Pancreas (tissue), 10 donors: ENCODE data around the gene TMIGD1. TPM values are rescaled to one million over a fixed set of nuclear protein-coding genes. Genes with fewer than 3 reads are reported as not detected.
A peak's percentile ranks its signal among the peaks of the same experiment; 100 is the strongest.

Source experiments
- ATAC-seq, 4 donors: fragments of 200-7000 bp; cut with Tn5 transposase; one replicate each; pipeline versions ENCODE4 v1.8.0 to v1.9.1; 2020; ENCODE audit warnings: mild to moderate bottlenecking in 4 of 4, moderate library complexity in 4 of 4
- DNase-seq, 6 donors: peaks; one replicate each; pipeline ENCODE4 v3.0.0-alpha.2; 2020
- FAIRE-seq: peaks from 2 replicates; lab custom pipeline; 2012; peaks lifted over from hg19 to GRCh38; lab: Jason Lieb, UNC
- H3K27ac ChIP-seq, 4 donors: fragments of 200-600 bp; sonication (generic); 1 replicate in 3 of 4; 2 replicates in 1 of 4; pipeline versions ENCODE4 v1.5.0 to v1.8.0; 2020
- H3K27me3 ChIP-seq, 4 donors: fragments of 200-600 bp; one replicate each; pipeline ENCODE4 v1.8.0; 2021
- H3K36me3 ChIP-seq, 3 donors: fragments of 200-600 bp; sonication (generic) in 1 of 3; one replicate each; pipeline versions ENCODE4 v1.5.0 to v1.8.0; 2020 to 2021
- H3K4me1 ChIP-seq, 3 donors: fragments of 200-600 bp; one replicate each; pipeline ENCODE4 v1.8.0; 2021
- H3K4me3 ChIP-seq, 4 donors: fragments of 200-600 bp; sonication (generic) in 2 of 4; one replicate each; pipeline versions ENCODE4 v1.5.0 to v1.8.0; 2020 to 2021
- H3K9me3 ChIP-seq, 4 donors: fragments of 200-600 bp; one replicate each; pipeline ENCODE4 v1.8.0; 2021
- WGBS, 2 donors: extraction: QIAGEN DNeasy Blood & Tissue Kit; methylation state at CpG; one replicate each; pipeline ENCODE4 v1.1.7; 2013; 5-methylcytosine and 5-hydroxymethylcytosine counted together
- intact Hi-C, 3 donors: fragments of 100-400 bp; cut with DNase I; formaldehyde crosslinking; loops; one replicate each; pipeline versions ENCODE4 v1.11.1 to v1.14.2; 2022
- polyA plus RNA-seq, 2 donors: library from polyadenylated mRNA; stranded (reverse); fragments of 200-250 nt; gene quantifications; one replicate each; pipeline ENCODE4 v1.2.3, GENCODE V29; 2013
- total RNA-seq, 6 donors: library from RNA; stranded (reverse); fragmentation: NEBNext Ultra II Directional in 4 of 6; extraction: Animal tissue kit (Norgen Biotek cat#: 25700) in 4 of 6; gene quantifications; one replicate each; pipeline versions ENCODE4 v1.2.1 to v1.2.4, GENCODE V29; 2021 to 2023
- TF ChIP-seq, protein P1 (sequence below), 4 donors: fragments of 200-600 bp; sonication (generic) in 3 of 4; IDR thresholded peaks; one replicate each; pipeline versions ENCODE4 v1.5.0 to v1.8.0; 2021; ENCODE audit warnings: antibody characterized with exemption in 4 of 4
- donor health status: healthy with polysubstance abuse.
- donor health status: DM: no; HTN: no; CAD: no; lungs with moderate emphysema.
- donor health status: DM: no; HTN: no; CAD: no.
- donor health status: control.
- donor health status: control.
- donor health status: Bipolar disorder and iron deficiency.
- donor health status: DM: yes; HTN: yes; CAD: no.
- donor health status: DM: no; HTN: no; CAD: no.
- donor health status: DM: no; HTN: no; CAD: no.
- donor health status: DM: yes; HTN: yes; CAD: no.

The TMIGD1 gene
- total and polyA plus RNA-seq, 8 donors: not detected

DNA sequence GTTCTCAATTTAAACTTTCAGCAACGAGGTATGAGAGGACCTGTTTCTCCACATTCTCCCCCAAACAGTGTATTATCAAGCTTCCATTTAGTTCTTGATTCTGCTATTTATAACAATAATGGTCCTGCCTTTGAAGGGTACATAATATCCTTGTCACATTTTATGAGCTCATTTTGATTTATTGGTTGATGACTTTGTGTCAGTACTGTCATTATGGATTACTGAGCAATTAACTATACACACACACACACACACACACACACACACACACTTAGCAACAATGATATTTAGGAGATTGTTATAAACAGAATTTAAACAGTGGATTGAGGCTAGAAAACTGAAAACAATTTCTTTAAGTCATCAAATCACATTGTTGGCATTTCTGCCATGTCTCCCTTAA is 7.0 kb downstream of the TMIGD1 start:
- no peak for DNase-seq
- no peak for FAIRE-seq
- 2 to 6% methylated on average over 1 of the region's 1 CpG for WGBS, 2 donors
- ATAC-seq: peak in 1 of 4 donors; percentile 34
- intact Hi-C loops: no loop called here
- TF ChIP-seq, protein P1, sequence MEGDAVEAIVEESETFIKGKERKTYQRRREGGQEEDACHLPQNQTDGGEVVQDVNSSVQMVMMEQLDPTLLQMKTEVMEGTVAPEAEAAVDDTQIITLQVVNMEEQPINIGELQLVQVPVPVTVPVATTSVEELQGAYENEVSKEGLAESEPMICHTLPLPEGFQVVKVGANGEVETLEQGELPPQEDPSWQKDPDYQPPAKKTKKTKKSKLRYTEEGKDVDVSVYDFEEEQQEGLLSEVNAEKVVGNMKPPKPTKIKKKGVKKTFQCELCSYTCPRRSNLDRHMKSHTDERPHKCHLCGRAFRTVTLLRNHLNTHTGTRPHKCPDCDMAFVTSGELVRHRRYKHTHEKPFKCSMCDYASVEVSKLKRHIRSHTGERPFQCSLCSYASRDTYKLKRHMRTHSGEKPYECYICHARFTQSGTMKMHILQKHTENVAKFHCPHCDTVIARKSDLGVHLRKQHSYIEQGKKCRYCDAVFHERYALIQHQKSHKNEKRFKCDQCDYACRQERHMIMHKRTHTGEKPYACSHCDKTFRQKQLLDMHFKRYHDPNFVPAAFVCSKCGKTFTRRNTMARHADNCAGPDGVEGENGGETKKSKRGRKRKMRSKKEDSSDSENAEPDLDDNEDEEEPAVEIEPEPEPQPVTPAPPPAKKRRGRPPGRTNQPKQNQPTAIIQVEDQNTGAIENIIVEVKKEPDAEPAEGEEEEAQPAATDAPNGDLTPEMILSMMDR (IDR thresholded peaks at IDR 0.05): no peak
- Histone ChIP-seq H3K4me1 (no peaks in the 10 kb centered on the region), H3K9me3 (no peaks in the 10 kb centered on the region), H3K36me3 (no peaks in the 10 kb centered on the region), H3K4me3 (no peak overlapping the region), H3K27ac (no peak overlapping the region), H3K27me3 (no peaks in the 10 kb centered on the region)

DNA sequence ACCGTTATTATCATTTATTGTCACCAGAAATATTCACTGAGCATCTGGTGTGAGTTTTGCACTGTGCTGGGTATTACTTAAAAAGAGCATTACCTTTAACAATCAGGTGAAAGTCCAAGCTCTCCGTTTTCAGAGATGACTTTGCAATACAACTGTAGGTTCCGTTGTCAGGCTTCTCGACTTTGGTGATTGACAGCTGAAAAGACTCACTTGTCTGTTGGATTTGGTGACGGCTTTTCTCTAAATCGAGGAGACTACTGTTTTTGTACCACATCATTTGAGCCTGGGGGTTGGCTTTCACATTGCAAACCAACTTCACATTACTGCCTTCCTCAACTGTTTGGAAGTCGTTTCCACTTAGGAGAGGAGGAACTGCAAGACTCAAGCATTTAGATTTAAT is 9.1 kb downstream of the TMIGD1 start:
- no peak for DNase-seq
- Histone ChIP-seq H3K4me1 (no peaks in the 10 kb centered on the region), H3K36me3 (no peaks in the 10 kb centered on the region), H3K9me3 (no peaks in the 10 kb centered on the region), H3K4me3 (no peak overlapping the region), H3K27me3 (no peaks in the 10 kb centered on the region), H3K27ac (no peak overlapping the region)
- FAIRE-seq: no peak
- TF ChIP-seq, protein P1 (IDR thresholded peaks at IDR 0.05): no peak
- 60% methylated on average over 7 of the region's 7 CpGs for WGBS, 2 donors
- no peak for ATAC-seq
- intact Hi-C loops: no loop called here

DNA sequence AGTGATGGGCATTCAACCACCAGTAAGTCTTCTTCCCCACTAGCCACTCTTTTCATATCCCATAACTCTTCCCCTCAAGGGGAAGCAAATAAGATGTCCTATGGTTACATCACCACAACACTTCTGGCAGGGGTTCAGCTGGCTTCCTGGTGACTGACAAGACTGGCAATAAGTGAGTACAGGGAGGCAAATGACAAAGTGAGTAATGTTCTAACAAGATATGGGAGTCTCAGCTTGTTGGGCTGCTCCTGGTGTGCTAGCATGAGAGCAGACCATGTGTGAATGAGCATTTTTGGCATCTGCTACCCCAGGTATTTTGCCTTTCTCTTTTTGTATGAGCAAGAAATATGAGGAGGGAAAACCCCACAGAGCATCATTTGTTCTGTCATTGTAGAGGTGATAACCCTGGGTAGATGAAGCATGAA is 9.9 kb downstream of the TMIGD1 start:
- FAIRE-seq (no peak), ATAC-seq (peak in 2 of 4 donors; percentile 35 to 57), DNase-seq (peak in 1 of 6 donors; percentile 39)
- Histone ChIP-seq H3K27me3 (no peaks in the 10 kb centered on the region), H3K4me1 (no peaks in the 10 kb centered on the region), H3K4me3 (no peak overlapping the region), H3K36me3 (no peaks in the 10 kb centered on the region), H3K27ac (no peak overlapping the region), H3K9me3 (no peaks in the 10 kb centered on the region)
- TF ChIP-seq, protein P1 (IDR thresholded peaks at IDR 0.05): no peak
- intact Hi-C loops: no loop called here

DNA sequence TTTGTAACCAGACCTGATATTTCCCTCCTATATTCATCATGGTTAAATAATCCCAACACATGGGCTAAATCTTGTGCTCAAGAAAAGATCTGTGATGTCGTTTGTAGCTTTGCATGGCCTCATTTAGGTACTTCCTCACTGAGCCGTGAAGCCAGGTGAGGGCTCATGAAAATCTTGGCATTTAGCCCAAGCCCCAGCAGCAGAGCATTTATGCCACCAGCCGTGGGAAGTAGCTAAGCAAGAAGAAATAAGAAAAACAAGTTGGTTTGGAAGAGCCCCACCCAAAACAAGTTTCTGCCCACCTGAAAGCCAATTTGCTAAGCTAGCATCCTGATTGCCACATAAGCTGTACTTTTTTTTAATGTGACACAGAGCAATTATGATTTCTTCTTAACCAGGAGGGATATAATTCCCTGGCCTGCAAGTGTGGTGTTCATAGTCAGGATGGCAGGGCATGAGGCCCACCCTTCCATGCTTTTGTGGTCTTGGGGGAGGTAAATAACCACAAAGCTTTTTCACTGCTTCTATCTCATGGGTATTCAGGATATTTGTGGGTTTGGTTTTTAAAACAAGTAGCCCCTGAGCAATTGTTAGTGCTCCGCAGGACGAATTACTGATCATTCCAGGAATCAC is 10.5 kb downstream of the TMIGD1 start:
- WGBS, 2 donors: 60 to 66% methylated on average over 5 of the region's 5 CpGs
- no peak for FAIRE-seq
- Histone ChIP-seq H3K27ac (no peak overlapping the region), H3K36me3 (no peaks in the 10 kb centered on the region), H3K27me3 (no peaks in the 10 kb centered on the region), H3K4me3 (no peak overlapping the region), H3K9me3 (no peaks in the 10 kb centered on the region), H3K4me1 (no peaks in the 10 kb centered on the region)
- DNase-seq: no peak
- ATAC-seq: peak in 1 of 4 donors; percentile 31
- TF ChIP-seq, protein P1 (IDR thresholded peaks at IDR 0.05): no peak
- intact Hi-C loops: no loop called here

DNA sequence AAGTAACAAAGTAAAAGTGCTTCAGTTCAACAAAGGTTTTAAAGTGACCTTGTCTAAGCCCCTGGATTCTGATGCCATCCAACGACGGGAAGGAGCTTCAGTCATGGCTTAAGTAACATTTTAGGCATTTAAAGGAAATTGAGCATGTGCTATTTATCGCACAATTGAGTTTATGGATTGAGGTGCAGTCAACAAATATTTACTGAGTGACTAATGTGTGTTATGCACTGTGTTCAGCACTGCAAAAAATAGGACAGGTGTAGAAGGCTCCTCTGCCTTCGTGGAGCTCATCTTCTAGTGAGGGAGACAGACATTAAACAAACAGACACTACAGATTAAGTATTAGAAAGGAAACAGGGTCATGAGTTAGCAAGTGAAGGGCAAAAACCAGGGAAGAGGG is 12.5 kb downstream of the TMIGD1 start:
- no peak for DNase-seq

More for the DNA sequence above, 12.5 kb downstream of the TMIGD1 start:
- H3K27me3 ChIP-seq: no peaks in the 10 kb centered on the region
- TF ChIP-seq, protein P1 (IDR thresholded peaks at IDR 0.05): no peak
- peak in 2 of 4 donors; percentile 43 to 64 for ATAC-seq
- intact Hi-C loops: no loop called here
- H3K4me1 ChIP-seq: no peaks in the 10 kb centered on the region
- H3K36me3 ChIP-seq: no peaks in the 10 kb centered on the region
- no peaks in the 10 kb centered on the region for H3K9me3 ChIP-seq
- H3K27ac ChIP-seq: no peak overlapping the region
- WGBS, 2 donors: 42 to 45% methylated on average over 4 of the region's 4 CpGs
- no peak overlapping the region for H3K4me3 ChIP-seq
- FAIRE-seq: no peak
